SK-N-SH (cell line): ENCODE data around the gene ZNF780A.

Experiments
- CHD2 ChIP-seq: fragments of 150-350 bp; IDR thresholded peaks from 2 replicates; pipeline ENCODE4 v1.6.1; 2018; ENCODE audit warnings: low read length; ENCODE audit not compliant: partially characterized antibody
- CTCF ChIP-seq: fragments of 200-600 bp; sonication (generic); IDR thresholded peaks from 2 replicates; pipeline ENCODE4 v1.6.1; 2017; ENCODE audit warnings: antibody characterized with exemption, mild to moderate bottlenecking, moderate library complexity
- EP300 ChIP-seq, 2 experiments: IDR thresholded peaks; 2 replicates each; pipeline versions ENCODE4 v1.4.0 to v1.6.1; 2012; ENCODE audit warnings: borderline replicate concordance in 1 of 2, low read depth in 1 of 2, low read length in 1 of 2
- EZH2phosphoT487 ChIP-seq: fragments of 200-600 bp; sonication (generic); IDR thresholded peaks from 2 replicates; pipeline ENCODE4 v1.6.1; 2017; ENCODE audit warnings: low read depth, mixed run types, mild to moderate bottlenecking, antibody characterized with exemption, moderate library complexity, borderline replicate concordance
- FOXM1 ChIP-seq: IDR thresholded peaks from 2 replicates; pipeline ENCODE4 v1.4.0; 2012; ENCODE audit warnings: low read depth, mild to moderate bottlenecking
- IRF3 ChIP-seq: fragments of 150-350 bp; IDR thresholded peaks from 2 replicates; pipeline ENCODE4 v1.6.1; 2016; ENCODE audit warnings: mild to moderate bottlenecking, low read depth, low read length
- NFIC ChIP-seq: IDR thresholded peaks from 2 replicates; pipeline ENCODE4 v1.4.0; 2012; ENCODE audit warnings: borderline replicate concordance
- TAF1 ChIP-seq: IDR thresholded peaks from 2 replicates; pipeline ENCODE4 v1.6.1; 2012; ENCODE audit warnings: low read depth, mild to moderate bottlenecking, low read length, moderate library complexity, borderline replicate concordance
- TCF12 ChIP-seq: IDR thresholded peaks from 2 replicates; pipeline ENCODE4 v1.4.0; 2012
- YY1 ChIP-seq: IDR thresholded peaks from 2 replicates; pipeline ENCODE4 v1.4.0; 2012; ENCODE audit warnings: low read depth, mild to moderate bottlenecking

GRCh38 chr19:40139533-40140287, 49.0 kb upstream of the ZNF780A start:
- TF ChIP-seq CTCF (peak; percentile 84), IRF3 (no peak), FOXM1 (no peak), NFIC (no peak), TCF12 (no peak), TAF1 (no peak), EP300 (IDR thresholded peaks at IDR 0.05; ENCODE audit: borderline replicate concordance in 1 of 2, low read depth in 1 of 2, low read length in 1 of 2) (no peak), CHD2 (no peak), EZH2phosphoT487 (no peak), YY1 (no peak)
